ENCODE results near the gene POLR2C.

DNA sequence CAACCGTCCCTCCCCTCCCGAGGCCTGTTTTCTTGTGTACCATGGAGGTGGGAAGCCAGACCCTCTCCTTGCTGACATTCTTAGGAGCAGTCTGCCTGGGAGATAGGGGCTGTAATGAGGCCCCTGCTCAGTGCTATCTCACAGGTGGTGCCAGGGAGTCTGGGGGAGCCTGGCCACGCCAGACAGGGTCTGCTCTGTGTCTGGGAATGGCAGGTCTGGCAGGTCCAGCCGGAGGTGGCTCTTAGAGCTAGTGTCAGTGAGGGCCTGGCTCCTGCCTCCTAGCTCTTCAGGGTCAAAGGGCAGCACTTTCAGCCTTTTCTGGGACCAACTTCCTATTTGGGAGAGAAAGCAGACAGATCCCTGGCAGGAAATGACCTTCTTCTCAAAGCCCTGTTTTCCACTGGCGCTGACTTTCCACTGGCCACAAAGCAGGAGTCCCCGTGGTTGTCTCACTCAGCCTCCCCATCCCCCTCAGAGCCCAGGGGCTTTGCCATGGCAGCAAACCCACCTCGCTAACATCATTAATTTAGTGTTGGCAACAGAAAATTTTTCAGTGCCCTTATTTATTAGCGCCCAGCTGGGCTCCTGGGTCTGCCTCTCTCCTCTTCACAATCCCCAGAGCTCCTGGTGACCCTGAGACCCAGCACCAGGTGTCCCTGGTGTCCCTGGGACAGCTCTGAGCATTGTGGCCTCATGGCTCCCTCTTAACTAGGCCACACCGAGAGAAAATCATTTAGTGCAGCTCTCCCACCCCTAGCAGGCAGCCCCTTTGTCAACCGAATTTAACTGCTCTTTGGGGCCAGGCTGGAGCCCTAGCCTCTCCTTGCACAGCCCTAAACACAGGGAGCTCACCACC, 47.8 kb downstream of the POLR2C start:
- TF ChIP-seq, protein P1, sequence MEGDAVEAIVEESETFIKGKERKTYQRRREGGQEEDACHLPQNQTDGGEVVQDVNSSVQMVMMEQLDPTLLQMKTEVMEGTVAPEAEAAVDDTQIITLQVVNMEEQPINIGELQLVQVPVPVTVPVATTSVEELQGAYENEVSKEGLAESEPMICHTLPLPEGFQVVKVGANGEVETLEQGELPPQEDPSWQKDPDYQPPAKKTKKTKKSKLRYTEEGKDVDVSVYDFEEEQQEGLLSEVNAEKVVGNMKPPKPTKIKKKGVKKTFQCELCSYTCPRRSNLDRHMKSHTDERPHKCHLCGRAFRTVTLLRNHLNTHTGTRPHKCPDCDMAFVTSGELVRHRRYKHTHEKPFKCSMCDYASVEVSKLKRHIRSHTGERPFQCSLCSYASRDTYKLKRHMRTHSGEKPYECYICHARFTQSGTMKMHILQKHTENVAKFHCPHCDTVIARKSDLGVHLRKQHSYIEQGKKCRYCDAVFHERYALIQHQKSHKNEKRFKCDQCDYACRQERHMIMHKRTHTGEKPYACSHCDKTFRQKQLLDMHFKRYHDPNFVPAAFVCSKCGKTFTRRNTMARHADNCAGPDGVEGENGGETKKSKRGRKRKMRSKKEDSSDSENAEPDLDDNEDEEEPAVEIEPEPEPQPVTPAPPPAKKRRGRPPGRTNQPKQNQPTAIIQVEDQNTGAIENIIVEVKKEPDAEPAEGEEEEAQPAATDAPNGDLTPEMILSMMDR (conservative IDR thresholded peaks at IDR 0.05; ENCODE audit: low read depth in 2 of 2), result no peak
- no peak for TF ChIP-seq EZH2phosphoT487 (IDR thresholded peaks at IDR 0.05; ENCODE audit: unreplicated experiment)
- TF ChIP-seq EZH2 (IDR thresholded peaks at IDR 0.05; ENCODE audit: low read depth, unreplicated experiment), result no peak
- no peak for TF ChIP-seq POLR2AphosphoS5 (IDR thresholded peaks at IDR 0.05; ENCODE audit: low read depth)
- TF ChIP-seq, protein P2, sequence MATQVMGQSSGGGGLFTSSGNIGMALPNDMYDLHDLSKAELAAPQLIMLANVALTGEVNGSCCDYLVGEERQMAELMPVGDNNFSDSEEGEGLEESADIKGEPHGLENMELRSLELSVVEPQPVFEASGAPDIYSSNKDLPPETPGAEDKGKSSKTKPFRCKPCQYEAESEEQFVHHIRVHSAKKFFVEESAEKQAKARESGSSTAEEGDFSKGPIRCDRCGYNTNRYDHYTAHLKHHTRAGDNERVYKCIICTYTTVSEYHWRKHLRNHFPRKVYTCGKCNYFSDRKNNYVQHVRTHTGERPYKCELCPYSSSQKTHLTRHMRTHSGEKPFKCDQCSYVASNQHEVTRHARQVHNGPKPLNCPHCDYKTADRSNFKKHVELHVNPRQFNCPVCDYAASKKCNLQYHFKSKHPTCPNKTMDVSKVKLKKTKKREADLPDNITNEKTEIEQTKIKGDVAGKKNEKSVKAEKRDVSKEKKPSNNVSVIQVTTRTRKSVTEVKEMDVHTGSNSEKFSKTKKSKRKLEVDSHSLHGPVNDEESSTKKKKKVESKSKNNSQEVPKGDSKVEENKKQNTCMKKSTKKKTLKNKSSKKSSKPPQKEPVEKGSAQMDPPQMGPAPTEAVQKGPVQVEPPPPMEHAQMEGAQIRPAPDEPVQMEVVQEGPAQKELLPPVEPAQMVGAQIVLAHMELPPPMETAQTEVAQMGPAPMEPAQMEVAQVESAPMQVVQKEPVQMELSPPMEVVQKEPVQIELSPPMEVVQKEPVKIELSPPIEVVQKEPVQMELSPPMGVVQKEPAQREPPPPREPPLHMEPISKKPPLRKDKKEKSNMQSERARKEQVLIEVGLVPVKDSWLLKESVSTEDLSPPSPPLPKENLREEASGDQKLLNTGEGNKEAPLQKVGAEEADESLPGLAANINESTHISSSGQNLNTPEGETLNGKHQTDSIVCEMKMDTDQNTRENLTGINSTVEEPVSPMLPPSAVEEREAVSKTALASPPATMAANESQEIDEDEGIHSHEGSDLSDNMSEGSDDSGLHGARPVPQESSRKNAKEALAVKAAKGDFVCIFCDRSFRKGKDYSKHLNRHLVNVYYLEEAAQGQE (IDR thresholded peaks at IDR 0.05; ENCODE audit: unreplicated experiment), result no peak
- TF ChIP-seq JUNB (IDR thresholded peaks at IDR 0.05; ENCODE audit: unreplicated experiment), result no peak
- TF ChIP-seq, protein P3, sequence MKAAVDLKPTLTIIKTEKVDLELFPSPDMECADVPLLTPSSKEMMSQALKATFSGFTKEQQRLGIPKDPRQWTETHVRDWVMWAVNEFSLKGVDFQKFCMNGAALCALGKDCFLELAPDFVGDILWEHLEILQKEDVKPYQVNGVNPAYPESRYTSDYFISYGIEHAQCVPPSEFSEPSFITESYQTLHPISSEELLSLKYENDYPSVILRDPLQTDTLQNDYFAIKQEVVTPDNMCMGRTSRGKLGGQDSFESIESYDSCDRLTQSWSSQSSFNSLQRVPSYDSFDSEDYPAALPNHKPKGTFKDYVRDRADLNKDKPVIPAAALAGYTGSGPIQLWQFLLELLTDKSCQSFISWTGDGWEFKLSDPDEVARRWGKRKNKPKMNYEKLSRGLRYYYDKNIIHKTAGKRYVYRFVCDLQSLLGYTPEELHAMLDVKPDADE (IDR thresholded peaks at IDR 0.05), result no peak
- no peak for TF ChIP-seq CREB1 (CRISPR knock-in tag; IDR thresholded peaks at IDR 0.05; ENCODE audit: low read depth)
- TF ChIP-seq, protein P4, sequence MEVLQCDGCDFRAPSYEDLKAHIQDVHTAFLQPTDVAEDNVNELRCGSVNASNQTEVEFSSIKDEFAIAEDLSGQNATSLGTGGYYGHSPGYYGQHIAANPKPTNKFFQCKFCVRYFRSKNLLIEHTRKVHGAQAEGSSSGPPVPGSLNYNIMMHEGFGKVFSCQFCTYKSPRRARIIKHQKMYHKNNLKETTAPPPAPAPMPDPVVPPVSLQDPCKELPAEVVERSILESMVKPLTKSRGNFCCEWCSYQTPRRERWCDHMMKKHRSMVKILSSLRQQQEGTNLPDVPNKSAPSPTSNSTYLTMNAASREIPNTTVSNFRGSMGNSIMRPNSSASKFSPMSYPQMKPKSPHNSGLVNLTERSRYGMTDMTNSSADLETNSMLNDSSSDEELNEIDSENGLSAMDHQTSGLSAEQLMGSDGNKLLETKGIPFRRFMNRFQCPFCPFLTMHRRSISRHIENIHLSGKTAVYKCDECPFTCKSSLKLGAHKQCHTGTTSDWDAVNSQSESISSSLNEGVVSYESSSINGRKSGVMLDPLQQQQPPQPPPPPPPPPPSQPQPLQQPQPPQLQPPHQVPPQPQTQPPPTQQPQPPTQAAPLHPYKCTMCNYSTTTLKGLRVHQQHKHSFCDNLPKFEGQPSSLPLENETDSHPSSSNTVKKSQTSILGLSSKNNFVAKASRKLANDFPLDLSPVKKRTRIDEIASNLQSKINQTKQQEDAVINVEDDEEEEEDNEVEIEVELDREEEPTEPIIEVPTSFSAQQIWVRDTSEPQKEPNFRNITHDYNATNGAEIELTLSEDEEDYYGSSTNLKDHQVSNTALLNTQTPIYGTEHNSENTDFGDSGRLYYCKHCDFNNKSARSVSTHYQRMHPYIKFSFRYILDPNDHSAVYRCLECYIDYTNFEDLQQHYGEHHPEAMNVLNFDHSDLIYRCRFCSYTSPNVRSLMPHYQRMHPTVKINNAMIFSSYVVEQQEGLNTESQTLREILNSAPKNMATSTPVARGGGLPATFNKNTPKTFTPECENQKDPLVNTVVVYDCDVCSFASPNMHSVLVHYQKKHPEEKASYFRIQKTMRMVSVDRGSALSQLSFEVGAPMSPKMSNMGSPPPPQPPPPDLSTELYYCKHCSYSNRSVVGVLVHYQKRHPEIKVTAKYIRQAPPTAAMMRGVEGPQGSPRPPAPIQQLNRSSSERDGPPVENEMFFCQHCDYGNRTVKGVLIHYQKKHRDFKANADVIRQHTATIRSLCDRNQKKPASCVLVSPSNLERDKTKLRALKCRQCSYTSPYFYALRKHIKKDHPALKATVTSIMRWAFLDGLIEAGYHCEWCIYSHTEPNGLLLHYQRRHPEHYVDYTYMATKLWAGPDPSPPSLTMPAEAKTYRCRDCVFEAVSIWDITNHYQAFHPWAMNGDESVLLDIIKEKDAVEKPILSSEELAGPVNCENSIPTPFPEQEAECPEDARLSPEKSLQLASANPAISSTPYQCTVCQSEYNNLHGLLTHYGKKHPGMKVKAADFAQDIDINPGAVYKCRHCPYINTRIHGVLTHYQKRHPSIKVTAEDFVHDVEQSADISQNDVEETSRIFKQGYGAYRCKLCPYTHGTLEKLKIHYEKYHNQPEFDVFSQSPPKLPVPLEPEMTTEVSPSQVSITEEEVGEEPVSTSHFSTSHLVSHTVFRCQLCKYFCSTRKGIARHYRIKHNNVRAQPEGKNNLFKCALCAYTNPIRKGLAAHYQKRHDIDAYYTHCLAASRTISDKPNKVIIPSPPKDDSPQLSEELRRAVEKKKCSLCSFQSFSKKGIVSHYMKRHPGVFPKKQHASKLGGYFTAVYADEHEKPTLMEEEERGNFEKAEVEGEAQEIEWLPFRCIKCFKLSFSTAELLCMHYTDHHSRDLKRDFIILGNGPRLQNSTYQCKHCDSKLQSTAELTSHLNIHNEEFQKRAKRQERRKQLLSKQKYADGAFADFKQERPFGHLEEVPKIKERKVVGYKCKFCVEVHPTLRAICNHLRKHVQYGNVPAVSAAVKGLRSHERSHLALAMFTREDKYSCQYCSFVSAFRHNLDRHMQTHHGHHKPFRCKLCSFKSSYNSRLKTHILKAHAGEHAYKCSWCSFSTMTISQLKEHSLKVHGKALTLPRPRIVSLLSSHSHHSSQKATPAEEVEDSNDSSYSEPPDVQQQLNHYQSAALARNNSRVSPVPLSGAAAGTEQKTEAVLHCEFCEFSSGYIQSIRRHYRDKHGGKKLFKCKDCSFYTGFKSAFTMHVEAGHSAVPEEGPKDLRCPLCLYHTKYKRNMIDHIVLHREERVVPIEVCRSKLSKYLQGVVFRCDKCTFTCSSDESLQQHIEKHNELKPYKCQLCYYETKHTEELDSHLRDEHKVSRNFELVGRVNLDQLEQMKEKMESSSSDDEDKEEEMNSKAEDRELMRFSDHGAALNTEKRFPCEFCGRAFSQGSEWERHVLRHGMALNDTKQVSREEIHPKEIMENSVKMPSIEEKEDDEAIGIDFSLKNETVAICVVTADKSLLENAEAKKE (CRISPR knock-in tag; IDR thresholded peaks at IDR 0.05), result no peak
- TF ChIP-seq ZNF331 (CRISPR knock-in tag; IDR thresholded peaks at IDR 0.05; ENCODE audit: low read depth), result no peak

Data from GM23338 (cell line).